ENCODE results near the gene NFKBIA. TPM values are rescaled to one million over a fixed set of nuclear protein-coding genes. Genes with fewer than 3 reads are reported as not detected.

NFKBIA gene
- total and polyA plus RNA-seq, 2 of the 8 experiments (the other 6 are each of a cell fraction or from before 2014, with no cell fraction given) = 25.9 to 49.7 TPM

GRCh38 chr14:35419429-35419841 lies 14.9 kb upstream of the NFKBIA start (continued):
- TF ChIP-seq CHD7 (IDR thresholded peaks at IDR 0.05; ENCODE audit: insufficient replicate concordance, low read length) (no peak), HDAC6 (IDR thresholded peaks at IDR 0.05; ENCODE audit: low read depth, low read length) (no peak), RXRA (IDR thresholded peaks at IDR 0.05; ENCODE audit: insufficient read depth, low read depth, low read length) (no peak), POLR2A (IDR thresholded peaks at IDR 0.05; ENCODE audit: control extremely low read depth in 1 of 2, low read depth in 2 of 2, low read length in 2 of 2) (no peak)

Measured in H1 (cell line).